H1 (cell line): ENCODE measurements around the gene TAF12. TPM values are rescaled to one million over a fixed set of nuclear protein-coding genes. Genes with fewer than 3 reads are reported as not detected.
A peak's percentile ranks its signal among the peaks of the same experiment; 100 is the strongest.

Source experiments
- CTCF ChIA-PET: fragments of 300-600 bp; sonication (Branson Sonifier 250); formaldehyde crosslinking; loops from one replicate; lab custom pipeline; 2021; ENCODE audit not compliant: partially characterized antibody; lab: Charles Lee
- POLR2A ChIA-PET: fragments of 300-600 bp; sonication (Branson Sonifier 250); formaldehyde crosslinking; loops from one replicate; lab custom pipeline; 2021; ENCODE audit warnings: inconsistent platforms; ENCODE audit not compliant: partially characterized antibody; lab: Charles Lee
- DNase-seq, 2 experiments: peaks; one replicate each; pipeline versions ENCODE4 v3.0.0 to v3.0.0-alpha.2; 2010 to 2022; ENCODE audit warnings: low spot score in 2 of 2, low read depth in 1 of 2, mixed read lengths in 1 of 2
- FAIRE-seq: peaks from 2 replicates; lab custom pipeline; 2011; peaks lifted over from hg19 to GRCh38; lab: Jason Lieb, UNC
- H2AFZ ChIP-seq: 2 replicates; pipeline ENCODE4 v1.8.1; 2012; ENCODE audit warnings: low read length, inconsistent platforms
- H2AK5ac ChIP-seq: 2 replicates; pipeline ENCODE4 v1.6.1; 2013; ENCODE audit warnings: low read depth, low read length
- H2BK120ac ChIP-seq: replicated peaks from 2 replicates; pipeline ENCODE3; 2013; ENCODE audit warnings: low read depth, low read length, inconsistent platforms
- H2BK12ac ChIP-seq: 2 replicates; pipeline ENCODE4 v1.6.1; 2013; ENCODE audit warnings: low read depth, low read length
- H2BK15ac ChIP-seq: 2 replicates; pipeline ENCODE4 v1.6.1; 2013; ENCODE audit warnings: low read length
- H2BK20ac ChIP-seq: 2 replicates; pipeline ENCODE4 v1.6.1; 2013; ENCODE audit warnings: low read length
- H2BK5ac ChIP-seq: 2 replicates; pipeline ENCODE4 v1.6.1; 2013; ENCODE audit warnings: low read depth, low read length
- H3K14ac ChIP-seq: 2 replicates; pipeline ENCODE4 v1.6.1; 2013; ENCODE audit warnings: inconsistent platforms; ENCODE audit not compliant: insufficient read length
- H3K18ac ChIP-seq: 2 replicates; pipeline ENCODE4 v1.6.1; 2013; ENCODE audit warnings: low read length; ENCODE audit errors: extremely low read depth
- H3K23ac ChIP-seq: 2 replicates; pipeline ENCODE4 v1.6.1; 2013; ENCODE audit warnings: inconsistent platforms; ENCODE audit not compliant: insufficient read length
- H3K23me2 ChIP-seq: 2 replicates; pipeline ENCODE4 v1.6.1; 2013; ENCODE audit warnings: low read depth, low read length
- H3K27ac ChIP-seq: 2 replicates; pipeline ENCODE4 v1.6.1; 2011; ENCODE audit warnings: low read depth, low read length, inconsistent platforms
- H3K27me3 ChIP-seq, 4 experiments: replicated peaks in 1 of 4; 1 replicate in 1 of 4; 2 replicates in 3 of 4; pipeline versions ENCODE4 v1.6.1 to v1.8.1; 2011 to 2013; ENCODE audit warnings: low read length in 3 of 4, mild to moderate bottlenecking in 3 of 4, inconsistent platforms in 2 of 4, mixed read lengths in 2 of 4, moderate library complexity in 1 of 4; ENCODE audit not compliant: control insufficient read depth in 3 of 4, insufficient read depth in 3 of 4; ENCODE audit errors: extremely low read depth in 1 of 4
- H3K36me3 ChIP-seq, 4 experiments: 2 replicates each; pipeline versions ENCODE4 v1.6.1 to v1.8.1; 2011 to 2013; ENCODE audit warnings: mild to moderate bottlenecking in 4 of 4, low read length in 3 of 4, moderate library complexity in 2 of 4, control low read depth in 1 of 4, inconsistent platforms in 1 of 4; ENCODE audit not compliant: insufficient read depth in 4 of 4, control insufficient read depth in 2 of 4
- H3K4ac ChIP-seq: replicated peaks from 2 replicates; pipeline ENCODE3; 2013; ENCODE audit warnings: low read length, low read depth, mixed read lengths, inconsistent platforms; ENCODE audit not compliant: insufficient read length
- H3K4me1 ChIP-seq, 4 experiments: replicated peaks in 1 of 4; 1 replicate in 1 of 4; 2 replicates in 3 of 4; pipeline versions ENCODE4 v1.6.1 to v1.8.1; 2011 to 2013; ENCODE audit warnings: low read length in 3 of 4, inconsistent platforms in 2 of 4, mixed read lengths in 1 of 4; ENCODE audit not compliant: insufficient read depth in 4 of 4, control insufficient read depth in 3 of 4
- H3K4me2 ChIP-seq, 2 experiments: 2 replicates each; pipeline versions ENCODE4 v1.6.1 to v1.8.1; 2011 to 2013; ENCODE audit warnings: low read depth in 2 of 2, low read length in 2 of 2, control low read depth in 1 of 2, inconsistent platforms in 1 of 2, mild to moderate bottlenecking in 1 of 2; ENCODE audit not compliant: insufficient read depth in 1 of 2
- H3K4me3 ChIP-seq, 4 experiments: fragments of 200-600, 300-600 bp in 1 of 4; sonication (generic), shearing (Covaris generic), sonication (Bioruptor Twin) in 1 of 4; 2 replicates each; pipeline versions ENCODE4 v1.5.1 to v1.8.1; 2011 to 2016; ENCODE audit warnings: low read length in 4 of 4, low read depth in 3 of 4, control low read depth in 2 of 4, inconsistent platforms in 2 of 4, mild to moderate bottlenecking in 2 of 4, mixed read lengths in 1 of 4, moderate library complexity in 1 of 4; ENCODE audit not compliant: insufficient read depth in 2 of 4; ENCODE audit errors: extremely low read depth in 1 of 4
- H3K56ac ChIP-seq: replicated peaks from 2 replicates; pipeline ENCODE3; 2013; ENCODE audit warnings: low read depth, mild to moderate bottlenecking, mixed read lengths, low read length, inconsistent platforms; ENCODE audit not compliant: insufficient read length
- H3K79me1 ChIP-seq: 2 replicates; pipeline ENCODE4 v1.6.1; 2013; ENCODE audit warnings: low read depth, low read length, control low read depth
- H3K79me2 ChIP-seq, 2 experiments: 2 replicates each; pipeline versions ENCODE4 v1.6.1 to v1.8.1; 2012 to 2013; ENCODE audit warnings: low read length in 2 of 2, mild to moderate bottlenecking in 2 of 2, inconsistent platforms in 1 of 2; ENCODE audit not compliant: insufficient read depth in 2 of 2, control insufficient read depth in 1 of 2
- H3K9ac ChIP-seq, 4 experiments: replicated peaks in 1 of 4; 1 replicate in 1 of 4; 2 replicates in 3 of 4; pipeline versions ENCODE4 v1.6.1 to v1.8.1; 2011 to 2013; ENCODE audit warnings: low read depth in 3 of 4, low read length in 3 of 4, control low read depth in 2 of 4, mild to moderate bottlenecking in 2 of 4, moderate library complexity in 2 of 4, inconsistent platforms in 1 of 4; ENCODE audit errors: extremely low read depth in 1 of 4
- H3K9me3 ChIP-seq, 2 experiments: 2 replicates each; pipeline versions ENCODE4 v1.6.1 to v1.8.1; 2012 to 2013; ENCODE audit warnings: mild to moderate bottlenecking in 2 of 2, moderate library complexity in 2 of 2, control low read depth in 1 of 2, inconsistent platforms in 1 of 2, low read depth in 1 of 2, low read length in 1 of 2, mixed read lengths in 1 of 2; ENCODE audit not compliant: insufficient read depth in 2 of 2
- H4K20me1 ChIP-seq, 2 experiments: replicated peaks in 1 of 2; 2 replicates each; pipeline versions ENCODE3 to v1.8.1; 2011 to 2013; ENCODE audit warnings: inconsistent platforms in 2 of 2, low read length in 2 of 2, mild to moderate bottlenecking in 1 of 2; ENCODE audit not compliant: insufficient read depth in 2 of 2, control insufficient read depth in 1 of 2
- H4K5ac ChIP-seq: 2 replicates; pipeline ENCODE4 v1.6.1; 2013; ENCODE audit warnings: low read length, low read depth, mixed read lengths, inconsistent platforms; ENCODE audit not compliant: insufficient read length
- H4K8ac ChIP-seq: 2 replicates; pipeline ENCODE4 v1.8.0; 2013; ENCODE audit warnings: mild to moderate bottlenecking, moderate library complexity, low read length, inconsistent platforms; ENCODE audit not compliant: insufficient read depth; ENCODE audit errors: extremely low read depth
- H4K91ac ChIP-seq: replicated peaks from 2 replicates; pipeline ENCODE3; 2013; ENCODE audit warnings: low read length, mixed read lengths, inconsistent platforms; ENCODE audit not compliant: insufficient read length
- ASH2L ChIP-seq: fragments of 200-600, 300-600 bp; sonication (generic); IDR thresholded peaks from one replicate; pipeline ENCODE4 v1.7.1; 2017; ENCODE audit warnings: low read length
- CTBP2 ChIP-seq: IDR thresholded peaks from 2 replicates; pipeline ENCODE4 v1.7.0; 2011; ENCODE audit warnings: borderline replicate concordance, mild to moderate bottlenecking, moderate library complexity, mixed read lengths, low read length; ENCODE audit not compliant: insufficient read depth, insufficient read length
- HDAC2 ChIP-seq, 2 experiments: fragments of 300-600 bp in 1 of 2; sonication (generic) in 1 of 2; IDR thresholded peaks; 2 replicates each; pipeline ENCODE4 v1.6.1; 2011 to 2012; ENCODE audit warnings: low read depth in 2 of 2, low read length in 2 of 2, mild to moderate bottlenecking in 2 of 2, moderate library complexity in 2 of 2, borderline replicate concordance in 1 of 2, inconsistent platforms in 1 of 2
- RAD21 ChIP-seq, 2 experiments: IDR thresholded peaks in 1 of 2; conservative IDR thresholded peaks in 1 of 2; 2 replicates each; pipeline ENCODE4 v1.6.1; 2011; ENCODE audit warnings: low read depth in 2 of 2, low read length in 2 of 2, improper control_type of control experiment in 1 of 2, inconsistent platforms in 1 of 2, mild to moderate bottlenecking in 1 of 2, moderate library complexity in 1 of 2
- SIX5 ChIP-seq: IDR thresholded peaks from 2 replicates; pipeline ENCODE4 v1.6.1; 2011; ENCODE audit warnings: mild to moderate bottlenecking, low read depth, low read length
- WGBS, 2 experiments: shearing (Covaris generic) in 1 of 2; methylation state at CpG; one replicate each; pipeline versions ENCODE4 v1.1.6 to v1.1.7; 2013 to 2015; ENCODE audit warnings: low lambda C conversion rate in 2 of 2, mixed read lengths in 2 of 2, inconsistent platforms in 1 of 2, low coverage in 1 of 2, missing lambda C conversion rate in 1 of 2; ENCODE audit not compliant: insufficient replicate concordance in 2 of 2, insufficient coverage in 1 of 2, insufficient read length in 1 of 2; ENCODE audit errors: extremely low coverage in 1 of 2, missing lambda C conversion rate in 1 of 2; 5-methylcytosine and 5-hydroxymethylcytosine counted together
- polyA plus RNA-seq, 7 experiments: library from polyadenylated mRNA; depleted of rRNA in 3 of 7; stranded (reverse) in 5 of 7; unstranded in 2 of 7; fragments of >200 nt in 5 of 7; fragments of 200-250 nt in 2 of 7; gene quantifications; 1 replicate in 5 of 7; 2 replicates in 1 of 7; 4 replicates in 1 of 7; pipeline versions ENCODE4 v1.2.1 to v1.2.3, GENCODE V29; 2011 to 2013; ENCODE audit warnings: missing spikeins in 2 of 7, mixed read lengths in 2 of 7
- total RNA-seq: library from RNA; stranded (reverse); fragmentation: NEBNext Ultra II Directional; extraction: Animal tissue kit (Norgen Biotek cat#: 25700); gene quantifications from 2 replicates; pipeline ENCODE4 v1.2.1, GENCODE V29; 2021
- TF ChIP-seq, protein P1 (sequence below), 3 experiments: IDR thresholded peaks; 1 replicate in 2 of 3; 2 replicates in 1 of 3; pipeline versions ENCODE4 v1.5.1 to v1.6.1; 2011; ENCODE audit warnings: low read length in 3 of 3, mild to moderate bottlenecking in 3 of 3, inconsistent platforms in 2 of 3, low read depth in 1 of 3, moderate library complexity in 1 of 3; ENCODE audit not compliant: insufficient read depth in 1 of 3; ENCODE audit errors: control extremely low read depth in 1 of 3

TAF12 gene
- total and polyA plus RNA-seq, 2 of the 8 experiments (the other 6 are each of a cell fraction or from before 2014, with no cell fraction given): 25.1 to 27.2 TPM

DNA sequence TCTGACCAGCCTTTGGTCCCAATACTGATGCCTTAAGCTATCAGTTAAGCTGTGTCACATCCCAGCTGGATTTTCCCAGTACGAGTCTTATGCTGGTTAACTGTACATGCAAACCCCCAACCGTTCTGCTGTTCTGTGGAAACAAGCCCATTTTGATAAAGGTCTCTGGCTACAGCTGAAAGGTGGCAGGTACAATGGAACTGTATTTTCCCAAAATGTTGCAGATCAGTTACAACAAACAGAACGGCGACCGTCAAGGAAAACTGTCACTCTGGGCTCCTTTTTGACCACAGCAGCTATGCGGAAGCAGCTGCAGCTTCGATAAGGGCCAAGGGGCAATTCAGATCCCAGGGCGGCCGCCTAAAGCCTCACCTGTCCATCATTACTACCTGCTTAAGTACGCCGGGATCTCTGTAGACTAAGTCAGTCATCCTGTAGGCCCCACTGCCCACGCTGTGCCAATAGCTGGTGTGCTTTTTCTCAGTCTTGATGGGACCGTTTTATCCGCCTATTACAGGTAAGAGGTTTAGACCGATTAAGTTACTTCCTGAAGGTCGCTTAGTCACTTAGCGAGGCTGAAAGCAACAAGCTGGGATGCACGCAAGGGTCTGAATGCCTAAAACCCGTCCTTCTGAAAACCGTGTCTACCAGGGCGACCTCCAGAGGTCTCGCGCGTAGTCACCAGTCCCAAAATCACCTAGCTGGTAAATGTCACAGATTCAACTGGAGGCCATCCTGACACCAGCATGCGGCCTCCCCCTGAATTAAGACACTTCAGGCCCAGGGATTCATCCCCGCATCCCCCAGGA lies 61.9 kb downstream of the TAF12 start:
- peaks cover 15 to 23% of the 10 kb centered on the region in 2 experiments for H4K20me1 ChIP-seq
- H4K8ac ChIP-seq: no peak overlapping the region
- CTCF ChIA-PET: interaction anchor here (0.7 to 9.7 kb wide), 21 partner anchors 10 to 1175 kb away, joined by 3 to 73 read pairs (median 3); partner anchors contain the start of genes RAB42 and TRNAU1AP
- WGBS, 2 experiments: 4% methylated on average over 26 of the region's 26 CpGs; no CpG with 5 or more reads in 1 of the 2 experiments
- peaks cover 4% of the 10 kb centered on the region; the same call in 1 of the 2 replicates for H3K79me1 ChIP-seq
- peak overlapping the region; percentile 75 to 90 for H3K4me2 ChIP-seq
- H2BK20ac ChIP-seq: no peak overlapping the region
- H2BK120ac ChIP-seq: no peak overlapping the region
- DNase-seq (no peak), FAIRE-seq (no peak)
- no peak overlapping the region for H3K23ac ChIP-seq
- H4K5ac ChIP-seq: no peak overlapping the region
- no peak overlapping the region for H2AK5ac ChIP-seq
- peak overlapping the region; percentile 86 to 97 (median 92) for H3K4me3 ChIP-seq
- H2BK5ac ChIP-seq: peak overlapping the region; percentile 76; the same call in 1 of the 2 replicates
- no peaks in the 10 kb centered on the region for H3K9me3 ChIP-seq
- H3K27me3 ChIP-seq: peaks cover 0 to 4% (median 2%) of the 10 kb centered on the region in 4 experiments; a peak in 2 of 7 replicates
- POLR2A ChIA-PET: interaction anchor here (0.5 to 23.4 kb wide), 59 partner anchors 17 to 708 kb away, joined by 3 to 660 read pairs (median 4); partner anchors contain the start of genes GMEB1, MED18, PHACTR4 and RAB42
- H3K4me1 ChIP-seq: peaks cover 0 to 11% (median 6%) of the 10 kb centered on the region in 4 experiments; a peak in 4 of 7 replicates
- no peak overlapping the region for H2BK12ac ChIP-seq
- H2AFZ ChIP-seq: no peak overlapping the region
- peak overlapping the region; percentile 30; the same call in 1 of the 2 replicates for H3K27ac ChIP-seq
- no peak overlapping the region for H3K14ac ChIP-seq
- 0 out of 2 replicates have a peak overlapping the region, but pooled peaks have one; percentile 72 for H3K18ac ChIP-seq
- H3K79me2 ChIP-seq: peaks cover 10 to 21% of the 10 kb centered on the region in 2 experiments
- H3K4ac ChIP-seq: no peak overlapping the region
- H2BK15ac ChIP-seq: no peak overlapping the region
- H3K36me3 ChIP-seq: peaks cover 19 to 42% (median 34%) of the 10 kb centered on the region in 4 experiments
- H3K56ac ChIP-seq: no peak overlapping the region
- peaks cover 15% of the 10 kb centered on the region for H3K23me2 ChIP-seq
- no peak overlapping the region for H4K91ac ChIP-seq
- peak overlapping the region; percentile 69 to 89 (median 76) for H3K9ac ChIP-seq
- TF ChIP-seq HDAC2 (IDR thresholded peaks at IDR 0.05; ENCODE audit: borderline replicate concordance in 1 of 2, low read depth in 2 of 2, low read length in 2 of 2) (peak in 1 of 2 experiments; percentile 24; a peak in 1 of 4 replicates), CTBP2 (peak; percentile 8), SIX5 (no peak), RAD21 (IDR thresholded peaks at IDR 0.05 in 1 of 2, conservative IDR thresholded peaks at IDR 0.05 in 1 of 2; ENCODE audit: low read depth in 2 of 2, low read length in 2 of 2) (peak in 1 of 2 experiments; percentile 37; a peak in 2 of 4 replicates), ASH2L (peak; percentile 59)
- TF ChIP-seq, protein P1, sequence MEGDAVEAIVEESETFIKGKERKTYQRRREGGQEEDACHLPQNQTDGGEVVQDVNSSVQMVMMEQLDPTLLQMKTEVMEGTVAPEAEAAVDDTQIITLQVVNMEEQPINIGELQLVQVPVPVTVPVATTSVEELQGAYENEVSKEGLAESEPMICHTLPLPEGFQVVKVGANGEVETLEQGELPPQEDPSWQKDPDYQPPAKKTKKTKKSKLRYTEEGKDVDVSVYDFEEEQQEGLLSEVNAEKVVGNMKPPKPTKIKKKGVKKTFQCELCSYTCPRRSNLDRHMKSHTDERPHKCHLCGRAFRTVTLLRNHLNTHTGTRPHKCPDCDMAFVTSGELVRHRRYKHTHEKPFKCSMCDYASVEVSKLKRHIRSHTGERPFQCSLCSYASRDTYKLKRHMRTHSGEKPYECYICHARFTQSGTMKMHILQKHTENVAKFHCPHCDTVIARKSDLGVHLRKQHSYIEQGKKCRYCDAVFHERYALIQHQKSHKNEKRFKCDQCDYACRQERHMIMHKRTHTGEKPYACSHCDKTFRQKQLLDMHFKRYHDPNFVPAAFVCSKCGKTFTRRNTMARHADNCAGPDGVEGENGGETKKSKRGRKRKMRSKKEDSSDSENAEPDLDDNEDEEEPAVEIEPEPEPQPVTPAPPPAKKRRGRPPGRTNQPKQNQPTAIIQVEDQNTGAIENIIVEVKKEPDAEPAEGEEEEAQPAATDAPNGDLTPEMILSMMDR (IDR thresholded peaks at IDR 0.05; ENCODE audit: control extremely low read depth in 1 of 3, insufficient read depth in 1 of 3, low read depth in 1 of 3, low read length in 3 of 3): peak; percentile 17 to 38 (median 37); a peak in 3 of 4 replicates
